Smooth muscle cell (in vitro differentiated cells): ENCODE data around the gene ARV1. TPM values are rescaled to one million over a fixed set of nuclear protein-coding genes. Genes with fewer than 3 reads are reported as not detected.

ENCODE experiments used
- DNase-seq: peaks from one replicate; lab custom pipeline; 2025; ENCODE audit not compliant: unreplicated experiment; lab: John Stamatoyannopoulos, UW
- H2AFZ ChIP-seq: fragments of 200-600 bp; sonication (generic); 2 replicates; pipeline ENCODE4 v1.6.0; 2016; ENCODE audit warnings: antibody characterized with exemption, low read depth, mild to moderate bottlenecking
- H3F3A ChIP-seq: fragments of 200-600 bp; sonication (generic); 2 replicates; pipeline ENCODE4 v1.6.0; 2017; ENCODE audit warnings: antibody characterized with exemption, low read depth
- H3K27ac ChIP-seq: fragments of 200-600 bp; sonication (generic); 2 replicates; pipeline ENCODE4 v1.5.1; 2016; ENCODE audit warnings: low read depth, mild to moderate bottlenecking
- H3K27me3 ChIP-seq: fragments of 200-600 bp; sonication (generic); 2 replicates; pipeline ENCODE4 v1.6.1; 2016; ENCODE audit warnings: low read depth, mild to moderate bottlenecking
- H3K36me3 ChIP-seq: fragments of 200-600 bp; sonication (generic); 2 replicates; pipeline ENCODE4 v1.5.1; 2016; ENCODE audit warnings: low read depth
- H3K4me1 ChIP-seq: fragments of 200-600 bp; sonication (generic); 2 replicates; pipeline ENCODE4 v1.5.1; 2016; ENCODE audit warnings: low read depth
- H3K4me2 ChIP-seq: fragments of 200-600 bp; sonication (generic); 2 replicates; pipeline ENCODE4 v1.6.0; 2016; ENCODE audit warnings: mild to moderate bottlenecking
- H3K4me3 ChIP-seq: fragments of 200-600 bp; sonication (generic); 2 replicates; pipeline ENCODE4 v1.5.1; 2016; ENCODE audit warnings: mild to moderate bottlenecking
- H3K79me2 ChIP-seq: fragments of 200-600 bp; sonication (generic); 2 replicates; pipeline ENCODE4 v1.6.0; 2016; ENCODE audit warnings: low read depth, mild to moderate bottlenecking
- H3K9ac ChIP-seq: fragments of 200-600 bp; sonication (generic); 2 replicates; pipeline ENCODE4 v1.6.0; 2016; ENCODE audit warnings: low read depth
- H3K9me3 ChIP-seq: fragments of 200-600 bp; sonication (generic); replicated peaks from 2 replicates; pipeline ENCODE4 v1.5.1; 2016; ENCODE audit warnings: low read depth
- H4K20me1 ChIP-seq: fragments of 200-600 bp; sonication (generic); 2 replicates; pipeline ENCODE4 v1.6.0; 2016; ENCODE audit warnings: low read depth
- CTCF ChIP-seq: fragments of 200-600 bp; sonication (generic); IDR thresholded peaks from 2 replicates; pipeline ENCODE4 v1.5.1; 2017; ENCODE audit warnings: borderline replicate concordance, mild to moderate bottlenecking, antibody characterized with exemption; ENCODE audit not compliant: insufficient read depth, poor library complexity, severe bottlenecking
- WGBS: methylation state at CpG from one replicate; pipeline ENCODE4 v1.1.7; 2016; ENCODE audit warnings: low lambda C conversion rate; 5-methylcytosine and 5-hydroxymethylcytosine counted together
- polyA plus RNA-seq: library from polyadenylated mRNA; unstranded; fragments of >200 nt; fragmentation: Nextera tagmentation; extraction: Ambion mirVana; gene quantifications from 2 replicates; pipeline ENCODE4 v1.2.1, GENCODE V29; 2016
- total RNA-seq: library from RNA; depleted of rRNA; stranded (reverse); fragments of >200 nt; gene quantifications from 2 replicates; pipeline ENCODE4 v1.2.3, GENCODE V29; 2014

ARV1 gene
- total and polyA plus RNA-seq, 2 experiments from 2014 or later = 7.4 to 12.5 TPM

- Histone ChIP-seq H3K9ac (no peak overlapping the region), H3K4me3 (no peak overlapping the region), H3K4me2 (no peak overlapping the region), H3K9me3 (no peaks in the 10 kb centered on the region), H4K20me1 (no peaks in the 10 kb centered on the region), H3K27me3 (no peaks in the 10 kb centered on the region), H3K79me2 (no peaks in the 10 kb centered on the region), H3K27ac (no peak overlapping the region), H2AFZ (no peak overlapping the region), H3F3A (no peaks in the 10 kb centered on the region), H3K4me1 (no peaks in the 10 kb centered on the region), H3K36me3 (no peaks in the 10 kb centered on the region)
- TF ChIP-seq CTCF = no peak
- no peak for DNase-seq
- 69% methylated on average over 3 of the region's 3 CpGs for WGBS
Observed at GRCh38 chr1:230950404-230950803, 28.5 kb upstream of the ARV1 start.

GRCh38 chr1:230957580-230957989 is 21.3 kb upstream of the ARV1 start:
- H2AFZ ChIP-seq = no peak overlapping the region
- H3K9me3 ChIP-seq = no peaks in the 10 kb centered on the region
- H3K4me2 ChIP-seq = no peak overlapping the region
- TF ChIP-seq CTCF = no peak
- no peaks in the 10 kb centered on the region for H3K4me1 ChIP-seq
- no peaks in the 10 kb centered on the region for H3K79me2 ChIP-seq
- WGBS = 88% methylated on average over 4 of the region's 4 CpGs
- H3K27me3 ChIP-seq = no peaks in the 10 kb centered on the region
- H3K36me3 ChIP-seq = no peaks in the 10 kb centered on the region
- no peaks in the 10 kb centered on the region for H4K20me1 ChIP-seq
- no peak overlapping the region for H3K9ac ChIP-seq
- no peak overlapping the region for H3K27ac ChIP-seq
- H3F3A ChIP-seq = no peaks in the 10 kb centered on the region
- no peak overlapping the region for H3K4me3 ChIP-seq
- DNase-seq = no peak

GRCh38 chr1:230958370-230958769 is 20.5 kb upstream of the ARV1 start:
- H3K9ac ChIP-seq = no peak overlapping the region
- no peak overlapping the region for H3K27ac ChIP-seq
- H4K20me1 ChIP-seq = no peaks in the 10 kb centered on the region
- no peaks in the 10 kb centered on the region for H3K27me3 ChIP-seq
- H3K4me2 ChIP-seq = no peak overlapping the region
- H3K36me3 ChIP-seq = no peaks in the 10 kb centered on the region
- H3K9me3 ChIP-seq = no peaks in the 10 kb centered on the region
- no peaks in the 10 kb centered on the region for H3K79me2 ChIP-seq
- no peaks in the 10 kb centered on the region for H3F3A ChIP-seq
- WGBS = 95% methylated on average over 4 of the region's 4 CpGs
- no peak overlapping the region for H3K4me3 ChIP-seq
- TF ChIP-seq CTCF = no peak
- H3K4me1 ChIP-seq = no peaks in the 10 kb centered on the region
- no peak overlapping the region for H2AFZ ChIP-seq
- DNase-seq = no peak

GRCh38 chr1:230964896-230965295 is 14.0 kb upstream of the ARV1 start:
- TF ChIP-seq CTCF = no peak
- H3K36me3 ChIP-seq = no peaks in the 10 kb centered on the region
- no peaks in the 10 kb centered on the region for H3F3A ChIP-seq
- no peaks in the 10 kb centered on the region for H3K79me2 ChIP-seq
- H3K9ac ChIP-seq = no peak overlapping the region
- H3K9me3 ChIP-seq = no peaks in the 10 kb centered on the region
- H4K20me1 ChIP-seq = no peaks in the 10 kb centered on the region
- no peak for DNase-seq
- WGBS = 44% methylated on average over 2 of the region's 2 CpGs
- no peak overlapping the region for H3K4me3 ChIP-seq
- H3K4me2 ChIP-seq = no peak overlapping the region
- H3K27ac ChIP-seq = no peak overlapping the region
- no peak overlapping the region for H2AFZ ChIP-seq
- H3K27me3 ChIP-seq = peaks cover 5% of the 10 kb centered on the region
- H3K4me1 ChIP-seq = no peaks in the 10 kb centered on the region
